OCI-LY3 (cell line): Measurements from ENCODE around the gene ASCC1.

ENCODE experiments used
- H2AFZ ChIP-seq: fragments of 200-600, 300-600 bp; shearing (Covaris generic); 2 replicates; pipeline ENCODE4 v1.6.0; 2014; ENCODE audit warnings: antibody characterized with exemption, low read depth, low read length
- H3K27ac ChIP-seq: fragments of 200-600, 300-600 bp; sonication (generic); 2 replicates; pipeline ENCODE4 v1.5.1; 2014; ENCODE audit warnings: mild to moderate bottlenecking, low read length, moderate library complexity, mixed read lengths
- H3K27me3 ChIP-seq: fragments of 200-600, 300-600 bp; sonication (generic); 2 replicates; pipeline ENCODE4 v1.6.1; 2014; ENCODE audit warnings: low read depth, low read length, mixed read lengths
- H3K36me3 ChIP-seq: fragments of 200-600, 300-600 bp; sonication (generic); replicated peaks from 2 replicates; pipeline ENCODE3; 2014; ENCODE audit warnings: low read depth, low read length, mixed read lengths
- H3K4me1 ChIP-seq: fragments of 300-600, 200-600 bp; sonication (generic); 2 replicates; pipeline ENCODE4 v1.6.1; 2014; ENCODE audit warnings: low read length, mixed read lengths
- H3K4me2 ChIP-seq: fragments of 200-600, 300-600 bp; sonication (generic); 2 replicates; pipeline ENCODE4 v1.6.1; 2014; ENCODE audit warnings: low read length, mixed read lengths
- H3K4me3 ChIP-seq: fragments of 300-600, 200-600 bp; sonication (generic); 2 replicates; pipeline ENCODE4 v1.5.1; 2014; ENCODE audit warnings: antibody characterized with exemption, mild to moderate bottlenecking, low read length, moderate library complexity
- H3K79me2 ChIP-seq: fragments of 300-600, 200-600 bp; shearing (Covaris generic); 2 replicates; pipeline ENCODE4 v1.6.1; 2014; ENCODE audit warnings: mild to moderate bottlenecking, low read length, mixed read lengths
- H3K9ac ChIP-seq: fragments of 300-600, 200-600 bp; shearing (Covaris generic); 2 replicates; pipeline ENCODE4 v1.6.0; 2014; ENCODE audit warnings: mild to moderate bottlenecking, low read length, moderate library complexity
- H3K9me3 ChIP-seq: fragments of 200-600, 300-600 bp; shearing (Covaris generic); 2 replicates; pipeline ENCODE4 v1.6.1; 2014; ENCODE audit warnings: low read length, mixed read lengths; ENCODE audit not compliant: insufficient read depth
- H4K20me1 ChIP-seq: fragments of 200-600, 300-600 bp; sonication (generic); 2 replicates; pipeline ENCODE4 v1.6.1; 2016; ENCODE audit warnings: low read length, mixed read lengths; ENCODE audit not compliant: insufficient read depth
- CTCF ChIP-seq: fragments of 200-600, 300-600 bp; sonication (generic); IDR thresholded peaks from 2 replicates; pipeline ENCODE4 v1.5.1; 2014; ENCODE audit warnings: antibody characterized with exemption, low read length, low read depth
- EZH2phosphoT487 ChIP-seq: fragments of 200-600 bp; shearing (Covaris generic); IDR thresholded peaks from 2 replicates; pipeline ENCODE4 v1.6.1; 2018; ENCODE audit warnings: antibody characterized with exemption, mixed run types, low read depth

Gene ASCC1

DNA sequence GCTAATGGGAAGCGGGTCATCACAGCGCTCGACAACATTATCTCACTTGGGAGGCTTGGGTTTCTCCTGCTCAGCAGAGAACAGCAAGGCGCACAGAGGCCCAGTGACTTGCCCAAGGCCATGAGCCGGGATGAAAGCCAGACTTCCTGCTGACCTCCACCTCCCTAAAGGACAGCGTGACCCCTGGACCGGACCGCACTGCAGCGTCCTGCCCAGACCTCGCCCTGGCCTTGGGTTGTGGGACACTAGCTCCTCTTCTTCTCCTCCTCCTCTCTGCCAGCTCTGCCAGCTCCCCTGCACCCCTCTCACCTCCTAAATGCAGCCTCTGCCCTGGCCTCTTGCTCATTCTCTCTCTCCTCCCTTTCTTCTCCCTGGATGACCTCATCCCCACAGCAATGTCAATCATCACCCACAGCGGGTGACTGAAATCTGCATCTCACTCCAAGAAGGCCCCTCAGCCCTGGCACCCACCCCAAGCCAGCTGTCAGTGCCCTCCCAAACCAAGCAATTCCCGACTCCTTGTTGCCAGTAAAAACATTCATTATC is 147.1 kb downstream of the ASCC1 start:
- Histone ChIP-seq H3K27ac (no peak overlapping the region), H4K20me1 (no peaks in the 10 kb centered on the region), H3K4me3 (no peak overlapping the region), H3K79me2 (no peaks in the 10 kb centered on the region), H3K36me3 (no peaks in the 10 kb centered on the region), H3K9me3 (no peaks in the 10 kb centered on the region), H3K4me2 (no peak overlapping the region), H3K9ac (no peak overlapping the region), H2AFZ (no peak overlapping the region), H3K27me3 (no peaks in the 10 kb centered on the region), H3K4me1 (no peaks in the 10 kb centered on the region)
- TF ChIP-seq CTCF (no peak), EZH2phosphoT487 (no peak)

DNA sequence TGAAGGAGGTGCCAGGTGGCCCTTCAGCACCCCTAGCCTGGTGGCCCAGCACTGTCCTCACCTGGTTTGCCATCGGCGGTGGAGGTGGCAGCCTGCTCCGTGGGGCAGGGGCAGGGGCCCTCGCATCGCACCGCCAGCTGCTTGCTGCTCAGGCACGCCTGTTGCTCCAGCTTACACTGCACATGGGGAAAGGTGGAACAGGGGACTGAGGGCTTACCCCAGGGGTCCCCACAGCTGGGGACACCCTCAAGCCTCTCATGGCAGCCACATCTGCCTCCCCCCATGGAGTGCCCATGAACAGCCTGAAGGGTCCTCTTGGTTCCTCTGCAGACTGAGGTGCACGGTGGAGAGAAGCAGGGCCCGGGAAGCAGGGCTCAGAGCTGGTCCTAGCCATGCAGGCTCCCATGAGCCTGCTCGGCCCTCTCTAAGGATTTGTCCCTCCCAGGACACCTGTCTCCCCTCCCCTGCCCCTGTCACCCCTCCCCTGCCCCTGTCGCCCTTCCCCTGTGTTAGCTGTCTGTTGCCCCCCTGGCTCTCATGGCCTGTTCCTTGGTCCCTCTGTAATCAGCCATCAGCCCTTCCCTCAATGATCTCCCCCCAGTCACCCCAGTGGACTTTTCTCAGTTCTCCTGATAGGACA is 147.8 kb downstream of the ASCC1 start:
- Histone ChIP-seq H2AFZ (no peak overlapping the region), H3K79me2 (no peaks in the 10 kb centered on the region), H3K27ac (no peak overlapping the region), H4K20me1 (no peaks in the 10 kb centered on the region), H3K4me3 (no peak overlapping the region), H3K4me1 (no peaks in the 10 kb centered on the region), H3K9me3 (no peaks in the 10 kb centered on the region), H3K27me3 (no peaks in the 10 kb centered on the region), H3K4me2 (no peak overlapping the region), H3K36me3 (no peaks in the 10 kb centered on the region), H3K9ac (no peak overlapping the region)
- no peak for TF ChIP-seq CTCF

DNA sequence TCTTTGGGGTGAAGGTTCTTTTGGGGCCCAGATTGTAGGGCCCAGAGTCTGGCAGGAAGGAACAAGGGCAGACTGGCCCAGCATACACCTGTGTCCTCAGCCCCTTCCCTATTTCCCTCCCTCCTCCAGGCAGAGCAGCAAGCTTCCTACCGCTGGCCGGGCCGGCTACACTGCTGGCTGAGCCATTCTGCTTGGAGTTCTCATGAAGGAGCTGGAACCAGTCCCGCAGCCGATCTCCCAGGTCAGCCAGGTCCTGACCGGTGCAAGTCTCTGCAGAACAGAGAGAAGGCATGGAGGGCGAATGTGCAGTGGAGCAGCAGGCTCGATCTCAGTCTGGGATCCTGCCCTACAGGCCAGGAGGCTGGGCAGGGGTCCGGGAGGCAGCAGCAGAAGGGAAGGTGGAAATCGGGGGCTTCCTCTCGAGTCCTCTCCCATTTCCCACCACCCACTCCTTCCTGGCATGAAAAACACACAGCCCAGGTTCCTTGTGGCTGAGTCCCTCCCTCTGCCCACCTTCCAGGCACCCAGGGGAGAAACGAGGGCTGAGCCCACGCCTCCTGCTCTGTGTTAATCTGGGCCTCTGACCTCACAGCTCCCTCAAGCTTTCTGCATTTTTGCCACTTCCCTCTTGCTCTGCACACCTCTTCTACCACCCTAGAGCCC is 148.5 kb downstream of the ASCC1 start:
- H3K27ac ChIP-seq = no peak overlapping the region
- no peak overlapping the region for H2AFZ ChIP-seq
- no peaks in the 10 kb centered on the region for H4K20me1 ChIP-seq
- TF ChIP-seq EZH2phosphoT487 = no peak
- TF ChIP-seq CTCF = no peak
- no peaks in the 10 kb centered on the region for H3K4me1 ChIP-seq
- no peaks in the 10 kb centered on the region for H3K9me3 ChIP-seq
- H3K79me2 ChIP-seq = no peaks in the 10 kb centered on the region
- H3K36me3 ChIP-seq = no peaks in the 10 kb centered on the region
- H3K4me3 ChIP-seq = no peak overlapping the region
- H3K4me2 ChIP-seq = no peak overlapping the region
- H3K9ac ChIP-seq = no peak overlapping the region
- no peaks in the 10 kb centered on the region for H3K27me3 ChIP-seq

- Histone ChIP-seq H3K9me3 (no peaks in the 10 kb centered on the region), H3K4me2 (no peak overlapping the region), H3K27ac (no peak overlapping the region), H4K20me1 (no peaks in the 10 kb centered on the region), H2AFZ (no peak overlapping the region), H3K4me1 (no peaks in the 10 kb centered on the region), H3K36me3 (no peaks in the 10 kb centered on the region), H3K27me3 (no peaks in the 10 kb centered on the region), H3K79me2 (no peaks in the 10 kb centered on the region), H3K4me3 (no peak overlapping the region), H3K9ac (no peak overlapping the region)
- TF ChIP-seq CTCF = no peak
Measured at GRCh38 chr10:72066318-72067284, 149.5 kb downstream of the ASCC1 start.
